HL-60 (cell line): ENCODE data around the gene PIK3R1.

ENCODE experiments used
- GABPA ChIP-seq: IDR thresholded peaks from 2 replicates; pipeline ENCODE4 v1.6.1; 2012; ENCODE audit warnings: low read depth
- POLR2AphosphoS5 ChIP-seq: IDR thresholded peaks from 2 replicates; pipeline ENCODE4 v1.6.1; 2012; ENCODE audit warnings: low read depth
- REST ChIP-seq: IDR thresholded peaks from 2 replicates; pipeline ENCODE4 v1.6.1; 2012; ENCODE audit warnings: low read depth; ENCODE audit not compliant: insufficient replicate concordance
- TF ChIP-seq, protein P1 (sequence below): IDR thresholded peaks from one replicate; pipeline ENCODE4 v1.5.1; 2011; ENCODE audit warnings: low read length, control low read depth, inconsistent platforms; ENCODE audit not compliant: insufficient read depth

- TF ChIP-seq, protein P1, sequence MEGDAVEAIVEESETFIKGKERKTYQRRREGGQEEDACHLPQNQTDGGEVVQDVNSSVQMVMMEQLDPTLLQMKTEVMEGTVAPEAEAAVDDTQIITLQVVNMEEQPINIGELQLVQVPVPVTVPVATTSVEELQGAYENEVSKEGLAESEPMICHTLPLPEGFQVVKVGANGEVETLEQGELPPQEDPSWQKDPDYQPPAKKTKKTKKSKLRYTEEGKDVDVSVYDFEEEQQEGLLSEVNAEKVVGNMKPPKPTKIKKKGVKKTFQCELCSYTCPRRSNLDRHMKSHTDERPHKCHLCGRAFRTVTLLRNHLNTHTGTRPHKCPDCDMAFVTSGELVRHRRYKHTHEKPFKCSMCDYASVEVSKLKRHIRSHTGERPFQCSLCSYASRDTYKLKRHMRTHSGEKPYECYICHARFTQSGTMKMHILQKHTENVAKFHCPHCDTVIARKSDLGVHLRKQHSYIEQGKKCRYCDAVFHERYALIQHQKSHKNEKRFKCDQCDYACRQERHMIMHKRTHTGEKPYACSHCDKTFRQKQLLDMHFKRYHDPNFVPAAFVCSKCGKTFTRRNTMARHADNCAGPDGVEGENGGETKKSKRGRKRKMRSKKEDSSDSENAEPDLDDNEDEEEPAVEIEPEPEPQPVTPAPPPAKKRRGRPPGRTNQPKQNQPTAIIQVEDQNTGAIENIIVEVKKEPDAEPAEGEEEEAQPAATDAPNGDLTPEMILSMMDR = no peak
- TF ChIP-seq REST (no peak), POLR2AphosphoS5 (no peak), GABPA (no peak)
These were observed 29.8 kb downstream of the PIK3R1 start for GRCh38 chr5:68245319-68245718.
